Measurements from ENCODE around the gene SRSF6. TPM values are rescaled to one million over a fixed set of nuclear protein-coding genes. Genes with fewer than 3 reads are reported as not detected.

SRSF6 gene
- total RNA-seq, 1 donor from 2014 or later = 86.1 TPM

DNA sequence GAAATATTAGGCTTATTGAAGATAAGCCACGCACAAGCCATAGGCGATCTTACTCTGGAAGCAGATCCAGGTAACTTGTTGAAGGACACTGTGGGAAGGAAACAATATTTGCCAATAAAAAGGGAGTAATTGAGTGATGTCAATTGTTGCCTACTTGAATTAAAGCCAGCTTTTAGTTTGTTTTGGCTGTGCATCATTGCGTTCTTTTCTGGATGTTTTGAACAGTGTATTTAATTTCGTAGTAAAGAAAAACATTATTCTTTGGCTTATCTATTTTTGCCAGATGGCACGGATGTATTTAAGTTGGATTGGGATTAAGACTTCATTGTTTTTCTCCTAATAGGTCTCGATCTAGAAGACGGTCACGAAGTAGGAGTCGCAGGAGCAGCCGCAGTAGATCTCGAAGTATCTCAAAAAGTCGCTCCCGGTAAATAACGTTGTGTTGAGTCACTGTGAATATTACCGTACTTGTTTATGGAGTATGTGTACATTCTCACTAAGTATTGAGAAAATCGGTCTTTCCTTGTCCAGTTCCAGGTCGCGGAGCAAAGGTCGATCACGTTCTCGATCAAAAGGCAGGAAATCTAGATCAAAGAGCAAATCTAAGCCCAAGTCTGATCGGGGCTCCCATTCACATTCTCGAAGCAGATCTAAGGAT, 2.6 kb downstream of the SRSF6 start:
- peaks cover 64% of the 10 kb centered on the region for H4K20me1 ChIP-seq (ENCODE audit: low read depth)
- no peak overlapping the region for H3K27ac ChIP-seq
- H3K4me2 ChIP-seq = no peak overlapping the region
- Mint-ChIP-seq H3K36me3 (peaks cover 46% of the 10 kb centered on the region), H3K27me3 (ENCODE audit: insufficient read depth, low read depth) (peaks cover 5% of the 10 kb centered on the region), H3K9me3 (no peaks in the 10 kb centered on the region), H3K27ac (no peak overlapping the region), H3K4me3 (peak overlapping the region; percentile 50), H3K4me1 (peaks cover 24% of the 10 kb centered on the region)
- DNase-seq (ENCODE audit: low spot score) = no peak
- H3K27me3 ChIP-seq = no peaks in the 10 kb centered on the region
- peaks cover 21% of the 10 kb centered on the region for H3K36me3 ChIP-seq
- no peak overlapping the region for H3K9ac ChIP-seq
- peaks cover 13% of the 10 kb centered on the region for H3K4me1 ChIP-seq
- peaks cover 64% of the 10 kb centered on the region for H3F3A ChIP-seq (ENCODE audit: low read depth)
- H3K4me3 ChIP-seq = no peak overlapping the region
- H2AFZ ChIP-seq (replicated peaks) = no peak overlapping the region
- TF ChIP-seq EZH2 (IDR thresholded peaks at IDR 0.05) = no peak
- TF ChIP-seq, protein P1, sequence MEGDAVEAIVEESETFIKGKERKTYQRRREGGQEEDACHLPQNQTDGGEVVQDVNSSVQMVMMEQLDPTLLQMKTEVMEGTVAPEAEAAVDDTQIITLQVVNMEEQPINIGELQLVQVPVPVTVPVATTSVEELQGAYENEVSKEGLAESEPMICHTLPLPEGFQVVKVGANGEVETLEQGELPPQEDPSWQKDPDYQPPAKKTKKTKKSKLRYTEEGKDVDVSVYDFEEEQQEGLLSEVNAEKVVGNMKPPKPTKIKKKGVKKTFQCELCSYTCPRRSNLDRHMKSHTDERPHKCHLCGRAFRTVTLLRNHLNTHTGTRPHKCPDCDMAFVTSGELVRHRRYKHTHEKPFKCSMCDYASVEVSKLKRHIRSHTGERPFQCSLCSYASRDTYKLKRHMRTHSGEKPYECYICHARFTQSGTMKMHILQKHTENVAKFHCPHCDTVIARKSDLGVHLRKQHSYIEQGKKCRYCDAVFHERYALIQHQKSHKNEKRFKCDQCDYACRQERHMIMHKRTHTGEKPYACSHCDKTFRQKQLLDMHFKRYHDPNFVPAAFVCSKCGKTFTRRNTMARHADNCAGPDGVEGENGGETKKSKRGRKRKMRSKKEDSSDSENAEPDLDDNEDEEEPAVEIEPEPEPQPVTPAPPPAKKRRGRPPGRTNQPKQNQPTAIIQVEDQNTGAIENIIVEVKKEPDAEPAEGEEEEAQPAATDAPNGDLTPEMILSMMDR (IDR thresholded peaks at IDR 0.05) = no peak
- TF ChIP-seq EZH2phosphoT487 (IDR thresholded peaks at IDR 0.05) = no peak
- H3K79me2 ChIP-seq (ENCODE audit: low read depth) = peaks cover 62% of the 10 kb centered on the region
- H3K9me3 ChIP-seq (ENCODE audit: low read depth) = no peaks in the 10 kb centered on the region

- Histone ChIP-seq H3K4me1 (peaks cover 13% of the 10 kb centered on the region), H3K4me2 (no peak overlapping the region), H3F3A (ENCODE audit: low read depth) (peaks cover 69% of the 10 kb centered on the region), H3K4me3 (no peak overlapping the region), H2AFZ (replicated peaks) (no peak overlapping the region), H3K27ac (no peak overlapping the region), H3K36me3 (peaks cover 21% of the 10 kb centered on the region), H4K20me1 (ENCODE audit: low read depth) (peaks cover 64% of the 10 kb centered on the region), H3K27me3 (no peaks in the 10 kb centered on the region), H3K9ac (no peak overlapping the region), H3K9me3 (ENCODE audit: low read depth) (no peaks in the 10 kb centered on the region), H3K79me2 (ENCODE audit: low read depth) (peaks cover 62% of the 10 kb centered on the region)
- Mint-ChIP-seq H3K36me3 (peaks cover 47% of the 10 kb centered on the region), H3K9me3 (no peaks in the 10 kb centered on the region), H3K27me3 (ENCODE audit: insufficient read depth, low read depth) (peaks cover 5% of the 10 kb centered on the region), H3K4me3 (peak overlapping the region; percentile 50), H3K4me1 (peaks cover 24% of the 10 kb centered on the region), H3K27ac (no peak overlapping the region)
- DNase-seq (ENCODE audit: low spot score) = no peak
- TF ChIP-seq, protein P1 (IDR thresholded peaks at IDR 0.05) = no peak
- TF ChIP-seq EZH2phosphoT487 (IDR thresholded peaks at IDR 0.05) (no peak), EZH2 (IDR thresholded peaks at IDR 0.05) (no peak)
These were observed 3.1 kb downstream of the SRSF6 start for GRCh38 chr20:43460830-43461200.

GRCh38 chr20:43461894-43462659, 4.4 kb downstream of the SRSF6 start:
- Mint-ChIP-seq H3K27ac (no peak overlapping the region), H3K4me1 (peaks cover 19% of the 10 kb centered on the region), H3K4me3 (no peak overlapping the region), H3K9me3 (no peaks in the 10 kb centered on the region), H3K27me3 (ENCODE audit: insufficient read depth, low read depth) (peaks cover 5% of the 10 kb centered on the region), H3K36me3 (peaks cover 54% of the 10 kb centered on the region)
- Histone ChIP-seq H3K4me2 (no peak overlapping the region), H3K9ac (no peak overlapping the region), H3K9me3 (ENCODE audit: low read depth) (no peaks in the 10 kb centered on the region), H2AFZ (replicated peaks) (no peak overlapping the region), H3K4me1 (peaks cover 13% of the 10 kb centered on the region), H3K27me3 (no peaks in the 10 kb centered on the region), H3K79me2 (ENCODE audit: low read depth) (peaks cover 62% of the 10 kb centered on the region), H3K27ac (peak overlapping the region; percentile 8), H3F3A (ENCODE audit: low read depth) (peaks cover 66% of the 10 kb centered on the region), H3K4me3 (peak overlapping the region; percentile 13), H3K36me3 (peaks cover 21% of the 10 kb centered on the region), H4K20me1 (ENCODE audit: low read depth) (peaks cover 64% of the 10 kb centered on the region)
- DNase-seq (ENCODE audit: low spot score) = no peak
- TF ChIP-seq, protein P1 (IDR thresholded peaks at IDR 0.05) = no peak
- no peak for TF ChIP-seq EZH2 (IDR thresholded peaks at IDR 0.05)
